ENCODE results near the gene MR1. TPM values are rescaled to one million over a fixed set of nuclear protein-coding genes. Genes with fewer than 3 reads are reported as not detected.
"Not testable (repeated sequence)": the region's sequence is repeated elsewhere in the genome, so short reads cannot be mapped to it uniquely, and the experiment has no call there.

The MR1 gene
- total RNA-seq, 1 donor from 2014 or later, result 0.99 TPM

GRCh38 chr1:181040284-181040865 lies 6.6 kb downstream of the MR1 start:
- Mint-ChIP-seq H3K27me3 (no peaks in the 10 kb centered on the region), H3K9me3 (no peaks in the 10 kb centered on the region), H3K4me3 (no peak overlapping the region), H3K27ac (no peak overlapping the region), H3K4me1 (ENCODE audit: unreplicated experiment) (peaks cover 15% of the 10 kb centered on the region), H3K36me3 (no peaks in the 10 kb centered on the region)
- TF ChIP-seq CTCF (conservative IDR thresholded peaks at IDR 0.05), result no peak
- no peak for DNase-seq (ENCODE audit: extremely low spot score, unreplicated experiment)

- Mint-ChIP-seq H3K27me3 (no peaks in the 10 kb centered on the region), H3K36me3 (no peaks in the 10 kb centered on the region), H3K9me3 (no peaks in the 10 kb centered on the region), H3K4me1 (ENCODE audit: unreplicated experiment) (peaks cover 15% of the 10 kb centered on the region), H3K27ac (peak overlapping the region; percentile 51), H3K4me3 (no peak overlapping the region)
- no peak for DNase-seq (ENCODE audit: extremely low spot score, unreplicated experiment)
- no peak for TF ChIP-seq CTCF (conservative IDR thresholded peaks at IDR 0.05)
These were observed 9.5 kb downstream of the MR1 start for GRCh38 chr1:181043025-181043888.

- H3K9me3 Mint-ChIP-seq, result no peaks in the 10 kb centered on the region
- H3K27me3 Mint-ChIP-seq, result no peaks in the 10 kb centered on the region
- peaks cover 15% of the 10 kb centered on the region for H3K4me1 Mint-ChIP-seq (ENCODE audit: unreplicated experiment)
- TF ChIP-seq CTCF (conservative IDR thresholded peaks at IDR 0.05), result no peak
- H3K27ac Mint-ChIP-seq, result peak overlapping the region; percentile 0
- no peak overlapping the region for H3K4me3 Mint-ChIP-seq
- no peaks in the 10 kb centered on the region for H3K36me3 Mint-ChIP-seq
- no peak for DNase-seq (ENCODE audit: extremely low spot score, unreplicated experiment)
These were observed 10.7 kb downstream of the MR1 start for GRCh38 chr1:181044449-181044966.

- H3K4me1 Mint-ChIP-seq (ENCODE audit: unreplicated experiment), result peaks cover 15% of the 10 kb centered on the region
- not testable (repeated sequence) for H3K27me3 Mint-ChIP-seq; H3K36me3 Mint-ChIP-seq; DNase-seq (ENCODE audit: extremely low spot score, unreplicated experiment); H3K27ac Mint-ChIP-seq; H3K9me3 Mint-ChIP-seq; H3K4me3 Mint-ChIP-seq
These were observed 12.2 kb downstream of the MR1 start for GRCh38 chr1:181045946-181046345.

- Mint-ChIP-seq H3K27me3 (no peaks in the 10 kb centered on the region), H3K4me1 (ENCODE audit: unreplicated experiment) (peaks cover 8% of the 10 kb centered on the region), H3K27ac (no peak overlapping the region), H3K9me3 (no peaks in the 10 kb centered on the region), H3K4me3 (no peak overlapping the region), H3K36me3 (no peaks in the 10 kb centered on the region)
- no peak for DNase-seq (ENCODE audit: extremely low spot score, unreplicated experiment)
- TF ChIP-seq CTCF (conservative IDR thresholded peaks at IDR 0.05), result no peak
These were observed 15.6 kb downstream of the MR1 start for GRCh38 chr1:181049378-181049777.

GRCh38 chr1:181050922-181051321 lies 17.1 kb downstream of the MR1 start:
- Mint-ChIP-seq H3K4me3 (no peak overlapping the region), H3K36me3 (no peaks in the 10 kb centered on the region), H3K27ac (no peak overlapping the region), H3K9me3 (no peaks in the 10 kb centered on the region), H3K27me3 (peaks cover 4% of the 10 kb centered on the region), H3K4me1 (ENCODE audit: unreplicated experiment) (no peaks in the 10 kb centered on the region)
- TF ChIP-seq CTCF (conservative IDR thresholded peaks at IDR 0.05), result no peak
- DNase-seq (ENCODE audit: extremely low spot score, unreplicated experiment), result no peak
